SU-DHL-6 (cell line): ENCODE measurements around the gene RPL19.

Source experiments
- CTCF ChIP-seq: fragments of 200-600 bp; sonication (generic); IDR thresholded peaks from one replicate; pipeline ENCODE4 v1.5.1; 2017; ENCODE audit warnings: antibody characterized with exemption, mild to moderate bottlenecking, low read length, moderate library complexity; ENCODE audit not compliant: insufficient read depth, poor library complexity, severe bottlenecking
- EZH2phosphoT487 ChIP-seq: fragments of 200-600 bp; sonication (generic), shearing (Covaris generic); conservative IDR thresholded peaks from 2 replicates; pipeline ENCODE4 v1.6.1; 2018; ENCODE audit warnings: mild to moderate bottlenecking, antibody characterized with exemption, low read length, moderate library complexity, mixed read lengths

GRCh38 chr17:39150795-39151149 is 49.3 kb upstream of the RPL19 start:
- TF ChIP-seq CTCF = no peak
- no peak for TF ChIP-seq EZH2phosphoT487
